ENCODE results near the gene TEX54.
"Not testable (repeated sequence)": the region's sequence is repeated elsewhere in the genome, so short reads cannot be mapped to it uniquely, and the experiment has no call there.

Gene TEX54

DNA sequence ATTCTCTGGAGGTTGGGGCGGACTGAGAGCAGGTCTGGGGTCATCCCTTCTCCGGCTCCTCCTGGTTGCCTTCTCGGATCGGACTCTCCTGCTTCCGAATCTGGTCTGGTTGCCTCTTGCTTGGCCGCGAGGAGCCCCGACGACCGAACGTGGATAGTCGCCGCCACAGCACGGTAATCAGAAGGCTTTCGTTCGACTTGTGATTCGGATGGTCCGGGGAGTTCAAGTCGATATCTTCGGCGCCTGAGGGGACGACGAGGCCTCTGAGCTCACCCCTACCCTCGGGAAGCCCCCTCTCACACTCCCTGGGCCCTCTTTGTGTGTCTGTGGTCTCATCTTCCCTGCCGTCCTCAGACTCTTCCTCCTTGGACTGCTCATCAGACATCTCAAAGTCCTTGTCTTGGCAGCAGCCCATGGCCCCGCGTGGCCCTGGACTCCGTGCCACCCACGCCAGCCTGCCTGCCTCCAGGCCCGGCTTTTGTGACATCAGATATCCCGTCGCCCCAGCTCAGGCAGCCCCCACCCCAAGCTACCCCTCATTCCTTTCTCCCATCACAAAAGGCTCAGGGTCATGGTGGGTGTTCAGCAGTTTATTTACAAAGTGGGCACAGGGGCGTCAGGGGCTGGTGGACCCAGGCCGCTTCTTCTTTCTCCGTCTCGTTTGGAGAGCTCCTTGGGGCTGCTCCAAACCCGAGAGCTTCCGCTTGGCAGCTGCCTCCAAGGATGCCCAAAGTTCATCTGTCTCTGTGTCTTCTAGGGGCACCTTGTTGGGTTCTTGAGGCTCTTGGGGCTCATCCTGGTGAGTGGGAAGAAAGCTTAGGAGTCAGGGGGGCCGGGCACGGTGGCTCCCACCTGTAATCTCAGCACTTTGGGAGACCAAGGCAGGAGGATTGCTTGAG, at the start of gene TEX54:
TSS of gene TEX54 (minus strand) at position 506 of the 899 bp plus-strand sequence.
- no peak for DNase-seq (ENCODE audit: low read depth in 2 of 2)

- no peak for DNase-seq (ENCODE audit: low read depth in 2 of 2)
These were observed 49.7 kb upstream of the TEX54 start for GRCh38 chr11:62882431-62882749.

GRCh38 chr11:62881579-62882430, 49.2 kb upstream of the TEX54 start:
- peak; percentile 96 for DNase-seq (ENCODE audit: low read depth in 2 of 2)

DNA sequence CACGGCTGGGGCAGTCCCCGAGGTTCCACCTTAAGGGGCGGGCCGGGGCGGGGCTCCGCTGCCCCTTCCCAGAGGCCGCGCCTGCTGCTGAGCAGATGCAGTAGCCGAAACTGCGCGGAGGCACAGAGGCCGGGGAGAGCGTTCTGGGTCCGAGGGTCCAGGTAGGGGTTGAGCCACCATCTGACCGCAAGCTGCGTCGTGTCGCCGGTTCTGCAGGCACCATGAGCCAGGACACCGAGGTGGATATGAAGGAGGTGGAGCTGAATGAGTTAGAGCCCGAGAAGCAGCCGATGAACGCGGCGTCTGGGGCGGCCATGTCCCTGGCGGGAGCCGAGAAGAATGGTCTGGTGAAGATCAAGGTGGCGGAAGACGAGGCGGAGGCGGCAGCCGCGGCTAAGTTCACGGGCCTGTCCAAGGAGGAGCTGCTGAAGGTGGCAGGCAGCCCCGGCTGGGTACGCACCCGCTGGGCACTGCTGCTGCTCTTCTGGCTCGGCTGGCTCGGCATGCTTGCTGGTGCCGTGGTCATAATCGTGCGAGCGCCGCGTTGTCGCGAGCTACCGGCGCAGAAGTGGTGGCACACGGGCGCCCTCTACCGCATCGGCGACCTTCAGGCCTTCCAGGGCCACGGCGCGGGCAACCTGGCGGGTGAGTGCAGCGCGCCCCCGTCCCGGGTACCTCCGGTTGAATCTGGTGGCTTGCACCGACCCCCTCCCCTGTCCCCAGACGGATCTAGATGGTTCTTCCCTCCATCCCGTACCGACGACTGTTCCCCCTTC, 48.4 kb upstream of the TEX54 start, which contains the start of gene SLC3A2:
TSS of gene SLC3A2 (plus strand) at position 94 of the 776 bp plus-strand sequence. CDS start at position 222, 128 bp downstream.
- peak; percentile 66 to 68 for DNase-seq (ENCODE audit: low read depth in 2 of 2)

- DNase-seq (ENCODE audit: low read depth in 2 of 2): no peak
These were observed 47.7 kb upstream of the TEX54 start for GRCh38 chr11:62880231-62880802.

- no peak for DNase-seq (ENCODE audit: low read depth in 2 of 2)
These were observed 46.8 kb upstream of the TEX54 start for GRCh38 chr11:62879235-62879978.

DNA sequence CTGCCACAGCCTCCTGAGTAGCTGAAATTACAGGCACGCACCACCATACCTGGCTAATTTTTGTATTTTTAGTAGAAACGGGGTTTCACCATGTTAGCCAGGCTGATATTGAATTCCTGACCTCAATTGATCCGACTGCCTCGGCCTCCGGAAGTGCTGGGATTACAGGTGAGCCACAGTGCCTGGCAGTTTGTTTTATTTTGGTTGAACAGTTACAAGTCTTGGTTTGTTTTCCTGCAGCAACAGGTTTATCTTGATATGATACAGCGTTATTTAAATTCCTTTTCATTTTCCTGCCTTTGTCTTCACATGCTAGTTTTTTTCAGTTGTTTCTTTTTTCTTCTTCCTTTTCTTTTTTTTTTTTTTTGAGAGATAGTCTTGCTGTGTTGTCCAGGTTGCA, 44.1 kb upstream of the TEX54 start:
- DNase-seq (ENCODE audit: low read depth in 2 of 2): no peak

DNA sequence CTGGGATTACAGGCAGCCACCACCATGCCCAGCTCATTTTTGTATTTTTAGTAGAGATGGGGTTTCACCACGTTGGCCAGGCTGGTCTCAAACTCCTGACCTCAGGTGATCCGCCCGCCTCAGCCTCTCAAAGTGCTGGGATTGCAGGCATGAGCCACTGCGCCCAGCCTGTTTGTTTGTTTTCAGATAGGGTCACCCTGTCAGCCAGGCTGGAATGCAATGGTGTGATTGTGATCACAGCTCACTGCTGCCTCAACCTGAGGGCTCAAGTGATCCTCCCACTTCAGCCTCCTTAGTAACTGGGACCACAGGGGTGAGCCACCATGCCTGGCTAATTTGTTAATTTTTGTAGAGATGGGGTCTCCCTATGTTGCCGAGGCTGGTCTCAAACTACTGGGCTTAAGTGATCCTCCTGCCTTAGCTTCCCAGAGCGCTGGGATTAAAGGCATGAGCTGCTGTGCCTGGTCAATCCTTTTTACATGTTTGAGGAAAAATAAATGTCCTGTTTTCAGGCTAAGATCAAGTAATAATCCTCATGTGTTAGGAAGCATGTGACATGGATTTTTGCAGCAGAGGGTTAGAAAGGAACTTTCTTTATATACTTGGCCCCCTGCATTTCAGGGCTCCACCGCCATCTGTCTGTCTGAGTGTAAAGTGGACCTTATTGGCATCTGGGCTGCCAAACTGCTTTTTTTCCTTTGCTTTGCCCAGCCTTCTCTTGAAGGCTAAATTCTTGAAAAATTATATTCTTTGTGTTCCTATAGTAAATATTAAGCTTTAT, 43.2 kb upstream of the TEX54 start:
- no peak for DNase-seq (ENCODE audit: low read depth in 2 of 2)

DNA sequence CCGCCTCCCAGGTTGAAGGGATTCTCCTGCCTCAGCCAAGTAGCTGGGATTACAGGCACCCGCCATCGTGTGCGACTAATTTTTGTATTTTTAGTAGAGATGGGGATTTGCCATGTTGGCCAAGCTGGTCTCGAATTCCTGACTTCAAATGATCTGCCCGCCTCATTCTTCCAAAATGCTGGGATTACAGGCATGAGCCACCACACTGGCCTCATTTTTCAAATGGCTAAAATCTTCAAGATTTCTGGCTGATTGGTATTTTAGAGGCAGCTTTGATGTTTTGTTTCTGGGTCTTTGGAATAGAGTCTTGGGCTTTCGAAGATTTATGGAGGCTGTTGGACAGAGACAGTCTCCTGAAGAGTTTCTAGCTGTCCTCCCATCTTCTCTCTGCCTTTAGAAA, 42.2 kb upstream of the TEX54 start:
- DNase-seq (ENCODE audit: low read depth in 2 of 2): no peak

DNA sequence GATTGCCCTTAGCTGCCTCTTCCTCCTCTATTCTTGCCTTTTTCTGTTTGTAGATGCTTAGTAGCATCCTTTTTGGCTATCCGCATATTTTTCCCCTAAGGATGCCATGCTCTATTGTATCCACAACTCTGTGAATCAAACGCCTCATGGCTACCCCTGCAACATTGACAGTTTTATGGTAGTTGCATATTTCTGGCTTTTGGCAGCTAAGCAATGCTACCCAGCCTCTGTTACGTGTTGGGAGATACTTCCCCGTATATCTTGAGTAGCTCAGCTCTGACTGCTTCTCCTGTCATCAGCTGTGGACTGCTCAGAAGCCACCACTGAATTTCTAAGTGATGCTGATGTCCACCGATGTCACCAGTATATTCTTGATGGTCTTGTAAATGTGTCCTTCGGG, 33.0 kb upstream of the TEX54 start:
- no peak for DNase-seq (ENCODE audit: low read depth in 2 of 2)

DNA sequence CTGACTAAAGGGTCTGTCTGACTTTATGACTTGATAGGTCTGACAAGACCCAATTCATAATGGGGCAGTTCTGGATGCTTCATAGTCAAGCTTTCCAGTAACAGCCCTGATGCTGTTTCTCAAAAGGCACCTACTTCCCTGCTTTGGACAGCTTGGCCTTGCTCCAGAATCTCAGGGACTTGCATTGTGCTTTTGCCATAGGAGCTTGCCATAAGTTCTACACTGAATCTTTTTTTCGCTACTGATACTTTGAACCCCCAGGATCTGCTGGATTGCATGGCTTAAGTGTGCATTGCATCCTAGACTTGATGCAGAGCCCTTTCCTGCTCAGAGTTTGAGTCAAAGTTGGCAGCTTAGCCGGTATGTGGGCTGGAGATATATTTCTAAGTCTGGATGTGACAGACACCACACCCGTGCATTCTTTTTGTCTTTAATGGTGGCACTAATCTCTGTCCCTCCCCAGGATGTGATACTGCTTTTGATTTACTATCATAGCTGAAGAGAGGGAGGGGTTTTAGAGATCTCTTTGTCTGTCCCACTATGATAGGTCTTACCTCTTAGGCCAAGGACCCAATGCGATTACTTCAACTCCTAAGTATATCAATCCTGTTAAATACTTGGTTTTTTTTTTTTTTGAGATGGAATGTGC, 31.2 kb upstream of the TEX54 start:
- no peak for DNase-seq (ENCODE audit: low read depth in 2 of 2)

GRCh38 chr11:62861564-62862192, 29.0 kb upstream of the TEX54 start:
- not testable (repeated sequence) for DNase-seq (ENCODE audit: low read depth in 2 of 2)

DNA sequence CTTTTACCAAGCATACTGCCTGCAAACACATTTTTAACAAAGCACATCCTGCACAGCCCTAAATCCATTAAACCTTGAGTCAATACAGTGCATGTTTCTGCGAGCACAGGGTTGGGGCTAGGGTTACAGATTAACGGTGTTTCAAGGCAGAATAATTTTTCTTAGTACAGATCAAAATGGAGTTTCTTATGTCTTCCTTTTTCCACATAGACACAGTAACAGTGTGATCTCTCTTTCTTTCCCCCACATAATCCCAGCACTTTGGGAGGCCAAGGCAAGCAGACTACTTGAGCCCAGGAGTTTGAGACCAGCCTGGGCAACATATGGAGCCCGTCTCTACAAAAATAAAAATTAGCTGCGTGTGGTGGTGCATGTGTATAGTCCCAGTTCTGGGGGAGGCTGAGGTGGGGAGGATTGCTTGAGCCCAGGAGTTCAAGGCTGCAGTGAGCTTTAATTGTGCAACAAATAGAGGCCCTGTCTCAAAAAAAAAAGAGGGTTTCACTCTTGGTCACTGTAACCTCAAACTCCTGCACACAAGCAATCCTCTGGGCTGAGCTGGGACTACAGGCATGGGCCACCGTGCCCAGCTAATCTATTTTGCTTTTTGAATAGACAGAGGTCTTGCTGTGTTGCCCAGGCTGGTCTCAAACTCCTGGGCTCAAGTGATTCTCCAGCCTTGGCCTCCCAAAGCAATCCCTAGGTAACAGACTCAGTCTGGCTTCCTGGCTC, 28.4 kb upstream of the TEX54 start:
- DNase-seq (ENCODE audit: low read depth in 2 of 2): no peak

GRCh38 chr11:62859281-62859703, 26.7 kb upstream of the TEX54 start:
- DNase-seq (ENCODE audit: low read depth in 2 of 2): not testable (repeated sequence)

DNA sequence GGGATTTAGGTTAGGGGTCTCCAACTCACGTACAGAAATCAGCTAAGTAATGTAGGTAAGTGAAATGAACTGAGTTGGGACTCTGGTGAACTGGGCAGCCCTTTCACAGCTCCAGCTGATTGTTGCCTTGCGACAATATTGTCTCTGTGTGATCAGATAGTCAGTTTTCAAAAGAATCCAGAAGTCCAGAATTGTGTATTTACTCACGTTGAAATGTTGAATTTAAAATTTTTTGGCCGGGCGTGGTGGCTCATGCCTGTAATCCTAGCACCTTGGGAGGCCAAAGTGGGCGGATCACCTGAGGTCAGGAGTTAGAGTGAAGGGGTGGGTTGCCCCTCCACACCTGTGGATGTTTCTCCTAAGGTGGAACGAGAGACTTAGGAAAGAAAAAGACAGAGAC, 25.6 kb upstream of the TEX54 start:
- DNase-seq (ENCODE audit: low read depth in 2 of 2): no peak

- DNase-seq (ENCODE audit: low read depth in 2 of 2): no peak
These were observed 24.9 kb upstream of the TEX54 start for GRCh38 chr11:62857541-62857982.

DNA sequence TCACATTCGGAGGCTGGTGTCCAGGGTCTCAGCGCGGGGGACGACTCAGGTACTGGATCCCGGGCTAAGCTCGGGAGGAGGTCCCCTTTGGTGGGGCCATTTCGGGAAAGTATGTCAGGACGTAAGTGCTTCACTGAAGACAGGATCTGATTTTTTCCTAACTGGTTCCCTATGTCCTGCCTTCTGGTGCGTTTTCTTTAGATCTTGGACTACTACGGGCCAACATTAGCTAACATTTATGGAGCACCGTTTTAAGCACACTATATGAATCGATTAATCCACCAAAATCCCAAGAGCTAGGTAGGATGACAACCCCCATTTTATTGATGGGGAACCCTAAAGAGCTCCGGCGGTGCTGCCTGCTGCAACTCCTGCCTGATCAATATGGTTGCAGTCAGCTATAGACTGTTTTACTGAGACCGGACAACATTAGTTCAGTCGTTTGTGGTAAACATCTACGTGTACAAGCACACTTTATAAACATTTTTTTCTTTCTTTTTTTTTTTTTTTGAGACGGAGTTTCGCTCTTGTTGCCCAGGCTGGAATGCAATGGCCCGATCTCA, 23.8 kb upstream of the TEX54 start:
- no peak for DNase-seq (ENCODE audit: low read depth in 2 of 2)
